ENCODE measurements around the gene GSS. TPM values are rescaled to one million over a fixed set of nuclear protein-coding genes. Genes with fewer than 3 reads are reported as not detected.

GSS gene
- total and polyA plus RNA-seq, 2 donors (not counting 3 experiments of a cell fraction or from before 2014, with no cell fraction given): 47.9 to 65.1 TPM

- ChIA-PET POLR2A (no interaction called here), CTCF (no interaction called here)
- Histone ChIP-seq H2AFZ (ENCODE audit: low read depth, low read length) (no peak overlapping the region), H3K4me1 (ENCODE audit: control insufficient read depth, extremely low read depth, insufficient read depth, low read length) (peaks cover 13% of the 10 kb centered on the region), H3K36me3 (ENCODE audit: control insufficient read depth in 2 of 2, extremely low read depth in 1 of 2, insufficient read depth in 2 of 2, low read length in 2 of 2) (peaks cover 2 to 7% of the 10 kb centered on the region in 2 experiments), H3K27me3 (ENCODE audit: control insufficient read depth in 2 of 2, insufficient read depth in 2 of 2, low read length in 2 of 2) (no peaks in the 10 kb centered on the region), H3K4me2 (ENCODE audit: insufficient read depth, low read length) (no peak overlapping the region), H3K9me3 (replicated peaks; ENCODE audit: control insufficient read depth, insufficient read depth, low read length) (no peaks in the 10 kb centered on the region), H3K27ac (ENCODE audit: insufficient read depth, low read depth, low read length) (no peak overlapping the region), H4K20me1 (replicated peaks; ENCODE audit: control insufficient read depth, extremely low read depth, insufficient read depth, low read length) (no peaks in the 10 kb centered on the region), H3K79me2 (ENCODE audit: control insufficient read depth, insufficient read depth, low read length) (no peaks in the 10 kb centered on the region), H3K9ac (replicated peaks; ENCODE audit: extremely low read depth, insufficient read depth, low read length) (no peak overlapping the region), H3K4me3 (replicated peaks in 1 of 3; ENCODE audit: insufficient read depth in 1 of 3, low read depth in 1 of 3, low read length in 3 of 3) (no peak overlapping the region), H3K9me1 (replicated peaks; ENCODE audit: control insufficient read depth, extremely low read depth, insufficient read depth, low read length) (peaks cover 2% of the 10 kb centered on the region)
- dilution Hi-C loops (cut with MboI; ENCODE audit: extremely low pct_ligation_motif_present, low sequenced_read_pairs): no loop called here
- no peak for DNase-seq (ENCODE audit: low read depth, low spot score)
- BruUV-seq (replicated peaks): no TSS peak
- TF ChIP-seq GATA2 (IDR thresholded peaks at IDR 0.05; ENCODE audit: insufficient read depth, insufficient read length, low read depth, low read length) (no peak), MYC (IDR thresholded peaks at IDR 0.05; ENCODE audit: low read depth, low read length) (no peak), CTCF (IDR thresholded peaks at IDR 0.05; ENCODE audit: extremely low read depth in 1 of 2, insufficient read depth in 1 of 2, low read depth in 1 of 2, low read length in 2 of 2) (no peak), MAX (IDR thresholded peaks at IDR 0.05; ENCODE audit: insufficient read depth, insufficient read length) (no peak), POLR2A (IDR thresholded peaks at IDR 0.05; ENCODE audit: low read depth, low read length) (no peak), POLR2AphosphoS5 (IDR thresholded peaks at IDR 0.05; ENCODE audit: insufficient read depth, low read depth, low read length) (no peak), EZH2 (IDR thresholded peaks at IDR 0.05; ENCODE audit: borderline replicate concordance, low read depth, low read length, severe bottlenecking) (no peak), JUN (IDR thresholded peaks at IDR 0.05; ENCODE audit: borderline replicate concordance, insufficient read depth, insufficient read length, low read depth) (no peak), FOS (IDR thresholded peaks at IDR 0.05; ENCODE audit: borderline replicate concordance, insufficient read depth, low read length) (no peak)
- intact Hi-C loops (cut with micrococcal nuclease): no loop called here
- no peak for FAIRE-seq
Observed at GRCh38 chr20:34945315-34946077, 10.1 kb downstream of the GSS start.

Measured in endothelial cell of umbilical vein (primary cell).